Measurements from ENCODE around the gene SLC22A23.

Gene SLC22A23

GRCh38 chr6:3421143-3421542, 35.7 kb downstream of the SLC22A23 start:
- Mint-ChIP-seq H3K27ac (no peak overlapping the region), H3K9me3 (no peaks in the 10 kb centered on the region), H3K4me3 (no peak overlapping the region), H3K27me3 (ENCODE audit: low read depth, poor library complexity) (peaks cover 14% of the 10 kb centered on the region), H3K4me1 (peaks cover 83% of the 10 kb centered on the region), H3K36me3 (ENCODE audit: low read depth) (no peaks in the 10 kb centered on the region)
- TF ChIP-seq CTCF (IDR thresholded peaks at IDR 0.05): no peak
- no peak for DNase-seq

- Mint-ChIP-seq H3K27me3 (ENCODE audit: low read depth, poor library complexity) (peaks cover 11% of the 10 kb centered on the region), H3K27ac (no peak overlapping the region), H3K4me1 (peaks cover 95% of the 10 kb centered on the region), H3K9me3 (no peaks in the 10 kb centered on the region), H3K36me3 (ENCODE audit: low read depth) (no peaks in the 10 kb centered on the region), H3K4me3 (no peak overlapping the region)
- TF ChIP-seq CTCF (IDR thresholded peaks at IDR 0.05): no peak
- no peak for DNase-seq
Measured at GRCh38 chr6:3419624-3420272, 37.1 kb downstream of the SLC22A23 start.

GRCh38 chr6:3418496-3419060, 38.3 kb downstream of the SLC22A23 start:
- no peak for TF ChIP-seq CTCF (IDR thresholded peaks at IDR 0.05)
- Mint-ChIP-seq H3K9me3 (no peaks in the 10 kb centered on the region), H3K27me3 (ENCODE audit: low read depth, poor library complexity) (peaks cover 11% of the 10 kb centered on the region), H3K4me3 (no peak overlapping the region), H3K4me1 (peaks cover 94% of the 10 kb centered on the region), H3K36me3 (ENCODE audit: low read depth) (no peaks in the 10 kb centered on the region), H3K27ac (no peak overlapping the region)
- DNase-seq: no peak

GRCh38 chr6:3417473-3417872, 39.4 kb downstream of the SLC22A23 start:
- Mint-ChIP-seq H3K36me3 (ENCODE audit: low read depth) (peaks cover 6% of the 10 kb centered on the region), H3K27ac (no peak overlapping the region), H3K4me3 (no peak overlapping the region), H3K4me1 (peaks cover 93% of the 10 kb centered on the region), H3K27me3 (ENCODE audit: low read depth, poor library complexity) (peaks cover 11% of the 10 kb centered on the region), H3K9me3 (peaks cover 4% of the 10 kb centered on the region)
- TF ChIP-seq CTCF (IDR thresholded peaks at IDR 0.05): no peak
- no peak for DNase-seq

- Mint-ChIP-seq H3K27ac (no peak overlapping the region), H3K4me3 (no peak overlapping the region), H3K9me3 (peaks cover 18% of the 10 kb centered on the region), H3K36me3 (ENCODE audit: low read depth) (peaks cover 23% of the 10 kb centered on the region), H3K27me3 (ENCODE audit: low read depth, poor library complexity) (peaks cover 11% of the 10 kb centered on the region), H3K4me1 (peaks cover 82% of the 10 kb centered on the region)
- no peak for TF ChIP-seq CTCF (IDR thresholded peaks at IDR 0.05)
- DNase-seq: no peak
Measured at GRCh38 chr6:3415490-3415889, 41.4 kb downstream of the SLC22A23 start.

GRCh38 chr6:3415082-3415453, 41.8 kb downstream of the SLC22A23 start:
- Mint-ChIP-seq H3K4me3 (no peak overlapping the region), H3K36me3 (ENCODE audit: low read depth) (peaks cover 23% of the 10 kb centered on the region), H3K27ac (peak overlapping the region; percentile 95), H3K27me3 (ENCODE audit: low read depth, poor library complexity) (peaks cover 11% of the 10 kb centered on the region), H3K9me3 (peaks cover 18% of the 10 kb centered on the region), H3K4me1 (peaks cover 83% of the 10 kb centered on the region)
- no peak for DNase-seq
- no peak for TF ChIP-seq CTCF (IDR thresholded peaks at IDR 0.05)
